Neural progenitor cell (in vitro differentiated cells): ENCODE measurements around the gene FAM131C.
A peak's percentile ranks its signal among the peaks of the same experiment; 100 is the strongest.

Experiments
- EZH2 ChIP-seq: fragments of 200-600 bp; sonication (generic); IDR thresholded peaks from 2 replicates; pipeline ENCODE4 v1.6.1; 2017; ENCODE audit warnings: antibody characterized with exemption, mild to moderate bottlenecking, moderate library complexity
- EZH2phosphoT487 ChIP-seq: fragments of 200-600 bp; sonication (generic); IDR thresholded peaks from 2 replicates; pipeline ENCODE4 v1.6.1; 2017; ENCODE audit warnings: antibody characterized with exemption
- TF ChIP-seq, protein P1 (sequence below): fragments of 200-600 bp; sonication (generic); IDR thresholded peaks from 2 replicates; pipeline ENCODE4 v1.5.1; 2017; ENCODE audit warnings: antibody characterized with exemption, mild to moderate bottlenecking

DNA sequence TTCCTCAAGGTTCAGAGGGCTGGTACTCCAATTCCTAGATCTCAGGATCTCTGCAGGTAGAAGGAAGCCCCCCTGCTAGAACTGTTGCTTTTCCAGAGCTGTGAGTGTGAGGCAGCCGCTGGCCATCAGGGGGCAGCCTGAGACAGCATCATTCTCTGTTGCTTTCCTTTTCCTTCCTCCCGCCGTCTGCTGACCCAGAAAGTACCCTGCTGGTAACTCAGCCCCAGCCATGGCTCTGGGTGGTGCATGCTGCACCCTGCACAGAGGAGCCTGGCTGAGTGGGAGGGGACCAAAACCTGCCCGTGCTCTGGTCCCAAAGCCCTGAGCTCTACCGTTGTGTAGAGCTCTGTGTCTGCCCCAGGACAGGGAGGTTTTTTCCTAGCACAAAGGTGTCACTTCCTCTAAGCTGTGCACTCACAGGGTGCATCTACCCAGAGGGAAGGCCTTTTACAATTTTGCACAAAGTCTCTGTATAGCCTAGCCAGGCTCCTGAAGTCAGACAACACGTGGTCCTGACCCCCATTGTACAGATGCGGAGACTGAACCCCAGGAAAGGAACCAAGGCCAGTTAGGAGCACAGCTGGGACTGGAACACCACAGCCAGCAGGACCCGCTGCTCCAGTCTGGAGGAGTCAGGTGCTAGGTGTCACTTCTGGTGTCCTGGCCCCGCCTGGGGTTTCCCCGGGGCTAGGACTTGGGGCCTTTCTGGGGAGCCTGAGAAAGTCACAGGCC, 5.6 kb upstream of the FAM131C start:
- TF ChIP-seq, protein P1, sequence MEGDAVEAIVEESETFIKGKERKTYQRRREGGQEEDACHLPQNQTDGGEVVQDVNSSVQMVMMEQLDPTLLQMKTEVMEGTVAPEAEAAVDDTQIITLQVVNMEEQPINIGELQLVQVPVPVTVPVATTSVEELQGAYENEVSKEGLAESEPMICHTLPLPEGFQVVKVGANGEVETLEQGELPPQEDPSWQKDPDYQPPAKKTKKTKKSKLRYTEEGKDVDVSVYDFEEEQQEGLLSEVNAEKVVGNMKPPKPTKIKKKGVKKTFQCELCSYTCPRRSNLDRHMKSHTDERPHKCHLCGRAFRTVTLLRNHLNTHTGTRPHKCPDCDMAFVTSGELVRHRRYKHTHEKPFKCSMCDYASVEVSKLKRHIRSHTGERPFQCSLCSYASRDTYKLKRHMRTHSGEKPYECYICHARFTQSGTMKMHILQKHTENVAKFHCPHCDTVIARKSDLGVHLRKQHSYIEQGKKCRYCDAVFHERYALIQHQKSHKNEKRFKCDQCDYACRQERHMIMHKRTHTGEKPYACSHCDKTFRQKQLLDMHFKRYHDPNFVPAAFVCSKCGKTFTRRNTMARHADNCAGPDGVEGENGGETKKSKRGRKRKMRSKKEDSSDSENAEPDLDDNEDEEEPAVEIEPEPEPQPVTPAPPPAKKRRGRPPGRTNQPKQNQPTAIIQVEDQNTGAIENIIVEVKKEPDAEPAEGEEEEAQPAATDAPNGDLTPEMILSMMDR, result peak; percentile 92
- TF ChIP-seq EZH2 (no peak), EZH2phosphoT487 (no peak)
